ENCODE data around the gene POLR2B. TPM values are rescaled to one million over a fixed set of nuclear protein-coding genes. Genes with fewer than 3 reads are reported as not detected.

POLR2B gene
- total and polyA plus RNA-seq, 2 of the 4 experiments (the other 2 are of a cell fraction): 74.0 to 106 TPM

- Histone ChIP-seq H4K5ac (ENCODE audit: low read depth, low read length) (no peak overlapping the region), H2AK5ac (ENCODE audit: low read depth, low read length) (0 out of 2 replicates have a peak overlapping the region, but pooled peaks have one; percentile 97), H3K4me3 (ENCODE audit: insufficient read depth, low read depth, low read length) (peak overlapping the region; percentile 83), H3K14ac (replicated peaks; ENCODE audit: low read depth, low read length) (no peak overlapping the region), H3K4me1 (ENCODE audit: control insufficient read depth, insufficient read depth, low read length) (no peaks in the 10 kb centered on the region), H3K36me3 (ENCODE audit: control insufficient read depth, insufficient read depth, low read length) (peaks cover 5% of the 10 kb centered on the region), H3K56ac (ENCODE audit: extremely low read depth, insufficient read depth, low read length) (peak overlapping the region; percentile 88), H3K27me3 (ENCODE audit: control insufficient read depth, insufficient read depth, low read length) (no peaks in the 10 kb centered on the region), H4K8ac (ENCODE audit: low read depth in 2 of 2, low read length in 2 of 2) (peak overlapping the region; percentile 93 to 96; a peak in 2 of 4 replicates), H3K9me3 (ENCODE audit: control insufficient read depth, insufficient read depth, low read length) (no peaks in the 10 kb centered on the region), H3K27ac (ENCODE audit: insufficient read depth, low read length) (peak overlapping the region; percentile 3; the same call in 1 of the 2 replicates), H4K20me1 (ENCODE audit: insufficient read depth, low read length) (peaks cover 63% of the 10 kb centered on the region), H2BK15ac (ENCODE audit: low read depth, low read length) (no peak overlapping the region), H3K4ac (ENCODE audit: low read depth, low read length) (no peak overlapping the region), H2AK9ac (replicated peaks; ENCODE audit: low read depth, low read length, poor library complexity) (no peak overlapping the region), H3K23ac (ENCODE audit: low read depth, low read length) (peak overlapping the region; percentile 63), H2AFZ (replicated peaks; ENCODE audit: low read length, poor library complexity) (no peak overlapping the region), H4K91ac (ENCODE audit: insufficient read depth, low read depth, low read length) (0 out of 2 replicates have a peak overlapping the region, but pooled peaks have one; percentile 88), H3K79me1 (ENCODE audit: low read depth in 1 of 2, low read length in 2 of 2) (peaks cover 3 to 34% of the 10 kb centered on the region in 2 experiments; a peak in 3 of 4 replicates), H2BK5ac (ENCODE audit: low read depth, low read length, poor library complexity, severe bottlenecking) (peak overlapping the region; percentile 70), H3K9ac (ENCODE audit: low read depth, low read length) (peak overlapping the region; percentile 98), H3K4me2 (ENCODE audit: low read depth, low read length) (peak overlapping the region; percentile 82), H3K9me1 (ENCODE audit: insufficient read depth, low read length) (no peaks in the 10 kb centered on the region; the same call in none of the 2 replicates), H2BK120ac (ENCODE audit: low read depth, low read length) (no peak overlapping the region), H3K18ac (ENCODE audit: low read depth, low read length) (no peak overlapping the region), H2BK20ac (ENCODE audit: low read depth, low read length) (no peak overlapping the region)
- no TSS peak for BruUV-seq (replicated peaks)
- in situ Hi-C loops (cut with MboI; ENCODE audit: low sequenced_read_pairs): no loop called here
- ChIA-PET CTCF (no interaction called here), POLR2A (ENCODE audit: unreplicated experiment) (interaction anchor here (0.6 kb wide), 1 partner anchor 8 kb away, joined by 3 read pairs; no protein-coding TSS in a partner anchor)
- 20% methylated on average over 1 of the region's 21 CpGs; no CpG with 5 or more reads in 1 of the 2 experiments for WGBS, 2 experiments (ENCODE audit: extremely low coverage in 2 of 2, insufficient read length in 1 of 2)
- TF ChIP-seq MAFK (IDR thresholded peaks at IDR 0.05; ENCODE audit: low read depth, low read length): no peak
- peak; percentile 8; the same call in 1 of the 2 replicates for TF ChIP-seq POLR2A (IDR thresholded peaks at IDR 0.05; ENCODE audit: low read depth, low read length)
- intact Hi-C loops (cut with micrococcal nuclease): loop anchor here (5.0 kb wide), 1 partner anchor 123 kb away; no protein-coding TSS in a partner anchor
- ATAC-seq (ENCODE audit: low read depth): no peak
- dilution Hi-C loops (cut with HindIII; ENCODE audit: low sequenced_read_pairs, unreplicated experiment): no loop called here
- peak; percentile 19 for DNase-seq
These were observed 851 bp downstream of the POLR2B start for GRCh38 chr4:56979421-56980072.

Data from IMR-90 (cell line).